NCI-H1417 (cell line): Measurements from ENCODE around the gene VPS13D.
"Not testable (repeated sequence)": the region's sequence is repeated elsewhere in the genome, so short reads cannot be mapped to it uniquely, and the experiment has no call there.

Experiments used
- DNase-seq, 3 experiments: peaks; one replicate each; lab custom pipeline; 2025; lab: John Stamatoyannopoulos, UW

The VPS13D gene

DNA sequence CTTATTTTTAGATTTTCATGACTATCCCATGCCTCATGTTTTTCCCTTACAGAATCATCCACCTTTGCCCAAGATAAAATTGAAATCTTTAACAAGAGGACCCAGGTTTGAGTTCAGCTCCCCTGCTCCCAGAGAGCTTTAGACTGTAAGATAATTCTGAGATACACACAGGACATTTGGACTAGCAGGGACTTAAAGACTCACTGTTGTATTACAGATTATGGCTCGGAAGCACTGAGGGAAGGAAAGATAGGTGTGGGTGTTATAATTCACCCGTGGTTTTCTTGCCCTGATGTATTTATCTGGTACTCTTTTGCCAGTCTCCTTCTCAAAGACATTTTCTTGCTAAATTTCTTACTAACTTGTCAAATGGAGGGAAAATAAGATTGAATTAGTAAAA, 238.5 kb downstream of the VPS13D start:
- no peak for DNase-seq

- DNase-seq = peak in 2 of 3 experiments; percentile 23 to 76
These were observed 239.7 kb downstream of the VPS13D start for GRCh38 chr1:12469493-12469892.

- peak in 2 of 3 experiments; percentile 45 to 83 for DNase-seq
These were observed 240.2 kb downstream of the VPS13D start for GRCh38 chr1:12469990-12470389.

DNA sequence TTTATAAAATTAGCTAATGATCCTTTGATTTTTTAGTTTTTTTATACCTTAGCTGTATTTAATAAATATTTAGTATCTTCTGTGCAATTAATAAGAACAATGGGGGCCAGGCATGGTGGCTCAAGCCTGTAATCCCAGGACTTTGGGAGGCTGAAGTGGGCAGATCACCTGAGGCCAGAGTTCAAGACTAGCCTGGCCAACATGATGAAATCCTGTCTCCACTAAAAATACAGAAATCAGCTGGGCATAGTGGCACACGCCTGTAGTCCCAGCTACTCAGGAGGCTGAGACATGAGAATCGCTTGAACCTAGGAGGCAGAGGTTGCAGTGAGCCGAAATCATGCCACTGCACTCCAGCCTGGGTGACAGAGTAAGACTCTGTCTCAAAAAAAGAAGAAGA, 241.1 kb downstream of the VPS13D start:
- DNase-seq = not testable (repeated sequence)

GRCh38 chr1:12472156-12472797, 242.4 kb downstream of the VPS13D start:
- no peak for DNase-seq

DNA sequence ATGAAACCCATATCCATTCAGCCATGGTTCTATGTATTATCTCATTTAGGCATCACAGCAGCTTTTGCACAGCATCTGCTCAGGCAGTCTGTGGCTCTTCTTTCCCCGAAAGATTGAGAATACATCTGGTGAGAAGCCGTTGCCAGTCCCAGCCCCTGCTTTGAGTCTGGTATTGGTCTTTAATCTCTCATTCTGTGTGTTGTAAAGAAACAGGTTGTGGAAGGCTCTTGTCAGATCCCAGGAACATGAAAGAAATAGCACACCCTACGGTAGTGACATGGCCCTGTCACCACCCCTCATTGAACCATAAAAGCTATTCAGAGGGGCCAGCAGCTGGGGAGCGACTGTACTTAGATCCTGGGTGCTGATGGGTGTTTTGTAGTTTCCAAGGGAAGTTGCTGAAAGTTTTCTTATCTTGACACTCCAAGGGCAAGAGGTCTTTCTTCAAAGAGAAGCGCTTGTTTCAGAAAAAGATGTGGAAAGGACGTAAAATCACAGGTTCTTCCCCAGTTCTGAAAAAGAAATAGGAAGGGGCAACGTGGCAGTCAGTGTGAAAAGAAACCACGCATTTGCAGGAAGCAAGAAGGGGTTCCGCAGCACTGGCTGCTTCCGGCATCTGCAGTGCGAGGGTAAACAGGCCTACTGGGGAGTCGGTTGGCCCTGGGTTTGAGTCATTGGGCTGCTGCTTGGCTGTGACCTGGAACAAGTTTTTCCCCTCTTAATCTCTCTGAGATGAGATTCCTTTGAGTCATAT, 243.1 kb downstream of the VPS13D start:
- DNase-seq = no peak

DNA sequence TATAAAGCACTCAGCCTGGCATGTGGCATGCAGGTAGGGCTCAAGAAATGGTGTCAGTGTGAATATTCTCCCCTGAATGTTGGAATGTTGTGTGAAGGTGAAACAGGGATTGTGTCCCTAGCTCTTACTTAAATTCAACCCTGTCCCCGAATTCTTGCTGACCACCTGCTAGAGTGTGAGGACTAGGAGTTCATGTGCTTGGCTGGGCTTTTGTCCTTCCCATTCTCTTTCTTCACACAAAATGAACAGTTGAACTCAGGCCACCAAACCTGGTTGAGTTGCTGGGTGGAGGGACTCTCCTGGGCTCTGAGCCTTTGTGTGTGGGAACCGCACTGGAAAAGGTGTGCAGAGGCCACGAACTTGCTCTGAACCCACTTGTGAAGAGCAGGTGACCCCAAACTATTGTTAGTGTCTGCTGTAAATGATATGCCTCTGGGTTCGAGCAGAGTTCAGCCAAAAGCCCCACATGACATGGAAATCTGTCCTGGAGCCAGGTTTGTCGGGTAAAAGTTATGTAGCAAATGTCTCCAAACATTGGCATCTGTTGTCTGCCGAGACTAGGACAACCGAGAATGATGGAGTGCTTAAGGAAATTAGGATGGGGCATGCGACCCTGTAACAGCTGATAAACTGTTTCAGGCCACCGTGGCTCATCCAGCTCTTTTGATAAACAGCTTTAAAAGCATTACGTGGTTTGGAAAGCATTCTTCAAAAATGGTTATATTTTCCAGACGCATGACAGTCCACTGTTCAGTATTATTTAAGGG, 243.9 kb downstream of the VPS13D start:
- no peak for DNase-seq

DNA sequence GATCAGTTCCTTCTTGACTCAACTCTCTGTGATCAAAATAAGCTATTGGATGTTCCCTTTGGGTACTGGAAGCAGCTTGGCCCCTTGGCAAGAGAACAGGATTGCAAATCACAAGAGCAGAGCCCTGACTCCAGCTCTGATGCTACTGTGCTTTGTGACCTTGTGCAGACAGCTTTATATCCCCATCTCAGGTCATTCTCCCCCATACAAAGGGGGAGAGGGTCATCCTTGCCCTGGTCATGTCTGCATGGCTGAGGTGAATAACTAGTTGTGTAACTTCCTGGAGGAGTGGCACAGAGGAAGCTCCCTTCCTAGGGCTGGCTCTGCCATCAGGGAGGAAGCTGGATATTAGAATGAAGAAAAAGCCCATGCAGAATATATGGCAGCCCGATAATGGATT, 245.3 kb downstream of the VPS13D start:
- no peak for DNase-seq

DNA sequence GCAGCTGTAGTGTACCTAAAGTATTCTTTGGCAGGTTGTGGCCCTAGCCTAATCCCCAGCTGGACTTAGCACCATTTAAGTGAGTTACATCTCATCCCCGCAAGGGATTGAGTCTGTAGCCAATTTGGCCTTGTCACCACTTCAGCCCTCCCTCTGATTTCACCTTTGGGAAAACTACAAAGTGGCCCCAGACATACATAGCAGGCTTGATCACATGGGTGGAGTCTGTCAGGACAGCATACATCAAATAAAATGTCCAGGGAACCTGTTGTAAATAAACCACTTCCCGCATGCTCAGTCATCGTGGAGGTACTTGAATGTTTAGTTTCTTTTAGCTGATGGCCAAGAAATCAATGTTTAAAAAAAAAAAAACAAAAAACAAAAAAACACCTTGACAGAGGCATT, 245.7 kb downstream of the VPS13D start:
- DNase-seq = no peak

GRCh38 chr1:12475947-12476346, 246.1 kb downstream of the VPS13D start:
- DNase-seq = no peak

GRCh38 chr1:12477314-12477713, 247.5 kb downstream of the VPS13D start:
- DNase-seq = no peak

GRCh38 chr1:12477936-12478611, 248.2 kb downstream of the VPS13D start:
- peak; percentile 73 to 91 (median 91) for DNase-seq

- DNase-seq = no peak
These were observed 248.8 kb downstream of the VPS13D start for GRCh38 chr1:12478612-12478985.

GRCh38 chr1:12479311-12479710, 249.5 kb downstream of the VPS13D start:
- no peak for DNase-seq

- DNase-seq = no peak
These were observed 250.2 kb downstream of the VPS13D start for GRCh38 chr1:12480041-12480440.

DNA sequence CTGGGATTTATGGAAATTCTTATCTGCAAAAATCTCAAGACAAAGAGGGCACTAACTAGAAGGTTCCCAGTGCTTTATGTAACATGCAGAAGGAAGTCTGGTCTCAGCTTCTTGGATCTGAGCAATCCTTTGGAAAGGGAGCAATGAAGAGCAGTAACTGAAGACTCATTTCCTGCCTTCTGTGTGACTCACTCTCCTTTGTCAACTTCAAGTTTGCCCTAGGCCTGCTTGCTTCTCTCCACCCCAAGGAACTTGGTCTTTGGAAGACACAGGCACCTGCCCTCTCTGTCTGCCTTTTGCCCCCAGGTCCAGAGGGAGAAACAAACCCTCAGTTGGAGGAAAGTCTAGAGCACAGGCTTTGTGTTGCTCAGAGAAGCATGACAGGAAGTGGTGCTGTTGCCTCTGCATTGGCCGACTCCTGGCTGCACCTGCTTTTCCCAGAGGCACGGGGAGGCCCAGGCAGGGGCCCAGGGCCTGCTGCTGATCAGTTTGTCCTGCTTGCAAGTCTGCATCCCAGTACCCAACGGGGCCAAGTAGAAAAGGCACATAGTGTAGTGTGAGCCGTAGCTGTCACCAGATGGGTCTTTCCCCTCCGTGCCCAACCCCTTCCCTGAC, 251.0 kb downstream of the VPS13D start:
- DNase-seq = peak in 2 of 3 experiments; percentile 3 to 4

- DNase-seq = no peak
These were observed 252.1 kb downstream of the VPS13D start for GRCh38 chr1:12481928-12482327.

GRCh38 chr1:12482988-12483387, 253.2 kb downstream of the VPS13D start:
- DNase-seq = no peak

DNA sequence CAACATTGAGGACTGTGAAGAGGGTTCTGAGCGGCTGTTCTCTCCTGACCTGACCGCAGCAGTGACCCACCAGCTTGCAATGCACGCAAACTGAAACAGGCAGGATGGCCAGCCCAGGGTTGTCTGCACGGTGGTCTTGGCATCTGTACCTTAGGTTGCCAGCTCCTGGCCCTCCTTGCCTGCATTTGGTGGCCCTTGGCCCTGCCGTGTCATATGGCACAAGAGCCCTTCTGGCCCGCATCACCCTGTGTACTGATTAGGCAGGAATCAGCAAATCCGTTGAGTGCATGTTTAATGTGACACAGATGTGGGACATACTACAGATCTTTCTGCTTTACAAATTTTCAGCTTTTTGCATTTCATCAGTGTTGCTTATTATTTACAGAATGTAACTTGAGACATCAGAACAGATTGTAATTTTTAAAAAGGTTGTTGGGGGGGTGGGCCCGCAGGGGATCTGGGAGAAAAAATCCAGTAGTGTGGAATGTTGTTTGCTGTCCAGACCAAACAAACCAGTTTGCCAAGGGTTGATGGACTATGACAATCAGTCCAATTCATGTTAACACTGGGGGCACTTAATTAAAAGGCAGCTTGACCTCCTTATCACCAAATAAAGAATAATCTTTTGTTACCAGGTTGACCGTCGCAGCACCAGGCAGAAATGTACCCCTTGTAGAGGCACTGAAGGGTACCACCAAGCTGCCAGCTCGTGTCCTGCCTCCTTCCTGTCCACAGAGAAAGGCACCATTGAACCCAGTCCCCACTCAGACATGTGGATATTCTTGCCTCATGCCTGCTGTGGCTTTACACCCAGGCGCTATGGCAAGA, 255.6 kb downstream of the VPS13D start:
- no peak for DNase-seq

- no peak for DNase-seq
These were observed 256.2 kb downstream of the VPS13D start for GRCh38 chr1:12486059-12486341.

DNA sequence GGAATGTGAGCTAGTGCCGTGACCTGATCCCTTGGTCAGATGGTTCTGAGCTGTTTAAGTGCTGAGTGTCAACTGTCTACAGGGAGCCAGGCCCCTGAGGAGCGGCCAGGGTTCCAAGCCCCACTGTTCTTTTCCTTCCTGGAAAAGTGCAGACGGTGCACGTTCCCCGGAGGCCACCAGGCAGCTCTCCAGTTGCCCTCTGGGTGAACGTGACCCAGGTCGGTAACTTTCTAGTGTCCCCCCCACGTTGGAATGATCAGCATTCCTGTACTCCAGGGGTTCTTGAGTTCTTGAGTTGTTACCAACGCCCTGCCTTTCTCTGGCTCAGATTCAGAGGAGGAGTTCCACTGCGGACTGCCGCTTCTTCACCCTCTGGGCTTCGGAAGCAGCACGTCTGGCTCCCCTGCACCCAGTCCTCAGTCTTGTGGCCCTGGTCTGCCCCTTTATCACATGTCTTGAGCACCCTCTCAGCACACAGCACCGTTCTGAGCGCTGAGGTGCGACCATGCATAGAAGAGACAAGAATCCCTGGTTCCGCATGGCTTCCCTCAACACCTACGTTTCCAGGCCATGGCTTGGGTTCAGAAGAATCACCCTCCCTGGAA, 256.7 kb downstream of the VPS13D start:
- DNase-seq = peak in 1 of 3 experiments; percentile 3
